H1 (cell line): Measurements from ENCODE around the gene SLCO4A1. TPM values are rescaled to one million over a fixed set of nuclear protein-coding genes. Genes with fewer than 3 reads are reported as not detected.

ENCODE experiments used
- CTCF ChIA-PET: fragments of 300-600 bp; sonication (Branson Sonifier 250); formaldehyde crosslinking; loops from one replicate; lab custom pipeline; 2021; ENCODE audit not compliant: partially characterized antibody; lab: Charles Lee
- POLR2A ChIA-PET: fragments of 300-600 bp; sonication (Branson Sonifier 250); formaldehyde crosslinking; loops from one replicate; lab custom pipeline; 2021; ENCODE audit warnings: inconsistent platforms; ENCODE audit not compliant: partially characterized antibody; lab: Charles Lee
- DNase-seq, 2 experiments: peaks; one replicate each; pipeline versions ENCODE4 v3.0.0 to v3.0.0-alpha.2; 2010 to 2022; ENCODE audit warnings: low spot score in 2 of 2, low read depth in 1 of 2, mixed read lengths in 1 of 2
- FAIRE-seq: peaks from 2 replicates; lab custom pipeline; 2011; peaks lifted over from hg19 to GRCh38; lab: Jason Lieb, UNC
- H2AFZ ChIP-seq: 2 replicates; pipeline ENCODE4 v1.8.1; 2012; ENCODE audit warnings: low read length, inconsistent platforms
- H2AK5ac ChIP-seq: 2 replicates; pipeline ENCODE4 v1.6.1; 2013; ENCODE audit warnings: low read depth, low read length
- H2BK120ac ChIP-seq: replicated peaks from 2 replicates; pipeline ENCODE3; 2013; ENCODE audit warnings: low read depth, low read length, inconsistent platforms
- H2BK12ac ChIP-seq: 2 replicates; pipeline ENCODE4 v1.6.1; 2013; ENCODE audit warnings: low read depth, low read length
- H2BK15ac ChIP-seq: 2 replicates; pipeline ENCODE4 v1.6.1; 2013; ENCODE audit warnings: low read length
- H2BK20ac ChIP-seq: 2 replicates; pipeline ENCODE4 v1.6.1; 2013; ENCODE audit warnings: low read length
- H2BK5ac ChIP-seq: 2 replicates; pipeline ENCODE4 v1.6.1; 2013; ENCODE audit warnings: low read depth, low read length
- H3K14ac ChIP-seq: 2 replicates; pipeline ENCODE4 v1.6.1; 2013; ENCODE audit warnings: inconsistent platforms; ENCODE audit not compliant: insufficient read length
- H3K18ac ChIP-seq: 2 replicates; pipeline ENCODE4 v1.6.1; 2013; ENCODE audit warnings: low read length; ENCODE audit errors: extremely low read depth
- H3K23ac ChIP-seq: 2 replicates; pipeline ENCODE4 v1.6.1; 2013; ENCODE audit warnings: inconsistent platforms; ENCODE audit not compliant: insufficient read length
- H3K23me2 ChIP-seq: 2 replicates; pipeline ENCODE4 v1.6.1; 2013; ENCODE audit warnings: low read depth, low read length
- H3K27ac ChIP-seq: 2 replicates; pipeline ENCODE4 v1.6.1; 2011; ENCODE audit warnings: low read depth, low read length, inconsistent platforms
- H3K27me3 ChIP-seq, 4 experiments: replicated peaks in 1 of 4; 1 replicate in 1 of 4; 2 replicates in 3 of 4; pipeline versions ENCODE4 v1.6.1 to v1.8.1; 2011 to 2013; ENCODE audit warnings: low read length in 3 of 4, mild to moderate bottlenecking in 3 of 4, inconsistent platforms in 2 of 4, mixed read lengths in 2 of 4, moderate library complexity in 1 of 4; ENCODE audit not compliant: control insufficient read depth in 3 of 4, insufficient read depth in 3 of 4; ENCODE audit errors: extremely low read depth in 1 of 4
- H3K36me3 ChIP-seq, 4 experiments: 2 replicates each; pipeline versions ENCODE4 v1.6.1 to v1.8.1; 2011 to 2013; ENCODE audit warnings: mild to moderate bottlenecking in 4 of 4, low read length in 3 of 4, moderate library complexity in 2 of 4, control low read depth in 1 of 4, inconsistent platforms in 1 of 4; ENCODE audit not compliant: insufficient read depth in 4 of 4, control insufficient read depth in 2 of 4
- H3K4ac ChIP-seq: replicated peaks from 2 replicates; pipeline ENCODE3; 2013; ENCODE audit warnings: low read length, low read depth, mixed read lengths, inconsistent platforms; ENCODE audit not compliant: insufficient read length
- H3K4me1 ChIP-seq, 4 experiments: replicated peaks in 1 of 4; 1 replicate in 1 of 4; 2 replicates in 3 of 4; pipeline versions ENCODE4 v1.6.1 to v1.8.1; 2011 to 2013; ENCODE audit warnings: low read length in 3 of 4, inconsistent platforms in 2 of 4, mixed read lengths in 1 of 4; ENCODE audit not compliant: insufficient read depth in 4 of 4, control insufficient read depth in 3 of 4
- H3K4me2 ChIP-seq, 2 experiments: 2 replicates each; pipeline versions ENCODE4 v1.6.1 to v1.8.1; 2011 to 2013; ENCODE audit warnings: low read depth in 2 of 2, low read length in 2 of 2, control low read depth in 1 of 2, inconsistent platforms in 1 of 2, mild to moderate bottlenecking in 1 of 2; ENCODE audit not compliant: insufficient read depth in 1 of 2
- H3K4me3 ChIP-seq, 4 experiments: fragments of 200-600, 300-600 bp in 1 of 4; sonication (generic), shearing (Covaris generic), sonication (Bioruptor Twin) in 1 of 4; 2 replicates each; pipeline versions ENCODE4 v1.5.1 to v1.8.1; 2011 to 2016; ENCODE audit warnings: low read length in 4 of 4, low read depth in 3 of 4, control low read depth in 2 of 4, inconsistent platforms in 2 of 4, mild to moderate bottlenecking in 2 of 4, mixed read lengths in 1 of 4, moderate library complexity in 1 of 4; ENCODE audit not compliant: insufficient read depth in 2 of 4; ENCODE audit errors: extremely low read depth in 1 of 4
- H3K56ac ChIP-seq: replicated peaks from 2 replicates; pipeline ENCODE3; 2013; ENCODE audit warnings: low read depth, mild to moderate bottlenecking, mixed read lengths, low read length, inconsistent platforms; ENCODE audit not compliant: insufficient read length
- H3K79me1 ChIP-seq: 2 replicates; pipeline ENCODE4 v1.6.1; 2013; ENCODE audit warnings: low read depth, low read length, control low read depth
- H3K79me2 ChIP-seq, 2 experiments: 2 replicates each; pipeline versions ENCODE4 v1.6.1 to v1.8.1; 2012 to 2013; ENCODE audit warnings: low read length in 2 of 2, mild to moderate bottlenecking in 2 of 2, inconsistent platforms in 1 of 2; ENCODE audit not compliant: insufficient read depth in 2 of 2, control insufficient read depth in 1 of 2
- H3K9ac ChIP-seq, 4 experiments: replicated peaks in 1 of 4; 1 replicate in 1 of 4; 2 replicates in 3 of 4; pipeline versions ENCODE4 v1.6.1 to v1.8.1; 2011 to 2013; ENCODE audit warnings: low read depth in 3 of 4, low read length in 3 of 4, control low read depth in 2 of 4, mild to moderate bottlenecking in 2 of 4, moderate library complexity in 2 of 4, inconsistent platforms in 1 of 4; ENCODE audit errors: extremely low read depth in 1 of 4
- H3K9me3 ChIP-seq, 2 experiments: 2 replicates each; pipeline versions ENCODE4 v1.6.1 to v1.8.1; 2012 to 2013; ENCODE audit warnings: mild to moderate bottlenecking in 2 of 2, moderate library complexity in 2 of 2, control low read depth in 1 of 2, inconsistent platforms in 1 of 2, low read depth in 1 of 2, low read length in 1 of 2, mixed read lengths in 1 of 2; ENCODE audit not compliant: insufficient read depth in 2 of 2
- H4K20me1 ChIP-seq, 2 experiments: replicated peaks in 1 of 2; 2 replicates each; pipeline versions ENCODE3 to v1.8.1; 2011 to 2013; ENCODE audit warnings: inconsistent platforms in 2 of 2, low read length in 2 of 2, mild to moderate bottlenecking in 1 of 2; ENCODE audit not compliant: insufficient read depth in 2 of 2, control insufficient read depth in 1 of 2
- H4K5ac ChIP-seq: 2 replicates; pipeline ENCODE4 v1.6.1; 2013; ENCODE audit warnings: low read length, low read depth, mixed read lengths, inconsistent platforms; ENCODE audit not compliant: insufficient read length
- H4K8ac ChIP-seq: 2 replicates; pipeline ENCODE4 v1.8.0; 2013; ENCODE audit warnings: mild to moderate bottlenecking, moderate library complexity, low read length, inconsistent platforms; ENCODE audit not compliant: insufficient read depth; ENCODE audit errors: extremely low read depth
- H4K91ac ChIP-seq: replicated peaks from 2 replicates; pipeline ENCODE3; 2013; ENCODE audit warnings: low read length, mixed read lengths, inconsistent platforms; ENCODE audit not compliant: insufficient read length
- ASH2L ChIP-seq: fragments of 200-600, 300-600 bp; sonication (generic); IDR thresholded peaks from one replicate; pipeline ENCODE4 v1.7.1; 2017; ENCODE audit warnings: low read length
- BCL11A ChIP-seq, 2 experiments: IDR thresholded peaks; one replicate each; pipeline ENCODE4 v1.6.1; 2011; ENCODE audit warnings: low read depth in 2 of 2, low read length in 2 of 2, mild to moderate bottlenecking in 2 of 2
- CHD2 ChIP-seq: IDR thresholded peaks from 2 replicates; pipeline ENCODE4 v1.6.1; 2012; ENCODE audit warnings: low read length, improper control_type of control experiment
- GABPA ChIP-seq: IDR thresholded peaks from 2 replicates; pipeline ENCODE4 v1.6.1; 2011; ENCODE audit warnings: mild to moderate bottlenecking, low read length, moderate library complexity, borderline replicate concordance; ENCODE audit not compliant: insufficient read depth
- HDAC2 ChIP-seq, 2 experiments: fragments of 300-600 bp in 1 of 2; sonication (generic) in 1 of 2; IDR thresholded peaks; 2 replicates each; pipeline ENCODE4 v1.6.1; 2011 to 2012; ENCODE audit warnings: low read depth in 2 of 2, low read length in 2 of 2, mild to moderate bottlenecking in 2 of 2, moderate library complexity in 2 of 2, borderline replicate concordance in 1 of 2, inconsistent platforms in 1 of 2
- JUND ChIP-seq: IDR thresholded peaks from 2 replicates; pipeline ENCODE4 v1.6.1; 2011; ENCODE audit warnings: mild to moderate bottlenecking, improper control_type of control experiment, low read length
- RNF2 ChIP-seq: fragments of 200-900, 300-1000 bp; sonication (generic); IDR thresholded peaks from 2 replicates; pipeline ENCODE4 v1.7.1; 2016; ENCODE audit warnings: borderline replicate concordance, low read depth, mild to moderate bottlenecking, antibody characterized with exemption, low read length; ENCODE audit not compliant: poor library complexity, severe bottlenecking; ENCODE audit errors: missing control alignments
- SIRT6 ChIP-seq: IDR thresholded peaks from one replicate; pipeline ENCODE4 v1.7.1; 2012; ENCODE audit warnings: low read length, inconsistent platforms
- SIX5 ChIP-seq: IDR thresholded peaks from 2 replicates; pipeline ENCODE4 v1.6.1; 2011; ENCODE audit warnings: mild to moderate bottlenecking, low read depth, low read length
- SUZ12 ChIP-seq: fragments of 200-600 bp; sonication (generic); IDR thresholded peaks from 2 replicates; pipeline ENCODE4 v1.6.1; 2012; ENCODE audit warnings: mild to moderate bottlenecking, inconsistent platforms, low read length, moderate library complexity, mixed read lengths
- WGBS, 2 experiments: shearing (Covaris generic) in 1 of 2; methylation state at CpG; one replicate each; pipeline versions ENCODE4 v1.1.6 to v1.1.7; 2013 to 2015; ENCODE audit warnings: low lambda C conversion rate in 2 of 2, mixed read lengths in 2 of 2, inconsistent platforms in 1 of 2, low coverage in 1 of 2, missing lambda C conversion rate in 1 of 2; ENCODE audit not compliant: insufficient replicate concordance in 2 of 2, insufficient coverage in 1 of 2, insufficient read length in 1 of 2; ENCODE audit errors: extremely low coverage in 1 of 2, missing lambda C conversion rate in 1 of 2; 5-methylcytosine and 5-hydroxymethylcytosine counted together
- polyA plus RNA-seq, 7 experiments: library from polyadenylated mRNA; depleted of rRNA in 3 of 7; stranded (reverse) in 5 of 7; unstranded in 2 of 7; fragments of >200 nt in 5 of 7; fragments of 200-250 nt in 2 of 7; gene quantifications; 1 replicate in 5 of 7; 2 replicates in 1 of 7; 4 replicates in 1 of 7; pipeline versions ENCODE4 v1.2.1 to v1.2.3, GENCODE V29; 2011 to 2013; ENCODE audit warnings: missing spikeins in 2 of 7, mixed read lengths in 2 of 7
- total RNA-seq: library from RNA; stranded (reverse); fragmentation: NEBNext Ultra II Directional; extraction: Animal tissue kit (Norgen Biotek cat#: 25700); gene quantifications from 2 replicates; pipeline ENCODE4 v1.2.1, GENCODE V29; 2021
- TF ChIP-seq, protein P1 (sequence below): IDR thresholded peaks from 2 replicates; pipeline ENCODE4 v1.6.1; 2011; ENCODE audit warnings: low read depth, mild to moderate bottlenecking, low read length; ENCODE audit not compliant: insufficient read depth
- TF ChIP-seq, protein P2 (sequence below): IDR thresholded peaks from 2 replicates; pipeline ENCODE4 v1.6.1; 2011; ENCODE audit warnings: low read length, improper control_type of control experiment

Gene SLCO4A1
- total and polyA plus RNA-seq, 2 of the 8 experiments (the other 6 are each of a cell fraction or from before 2014, with no cell fraction given): 10.5 to 18.5 TPM

DNA sequence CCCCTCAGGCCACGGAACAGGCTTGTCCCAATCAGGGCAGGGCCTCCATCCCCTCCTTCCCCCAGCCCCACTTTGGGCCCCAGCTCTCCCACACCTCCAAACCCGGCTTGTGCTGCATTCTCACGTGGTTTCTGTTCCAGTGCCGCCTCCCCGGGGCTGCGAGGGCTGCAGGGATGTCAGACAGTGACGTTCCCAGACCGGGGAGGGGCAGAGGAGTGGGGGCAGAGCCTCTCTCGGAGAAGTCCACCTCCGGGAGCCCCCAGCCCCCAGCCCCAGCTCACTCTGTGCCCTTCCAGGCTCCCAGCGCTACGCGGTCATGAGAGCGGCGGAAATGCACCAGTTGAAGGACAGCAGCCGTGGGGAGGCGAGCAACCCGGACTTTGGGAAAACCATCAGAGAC lies 18.5 kb downstream of the SLCO4A1 start:
- no peak overlapping the region for H3K56ac ChIP-seq
- no peak overlapping the region for H3K23ac ChIP-seq
- no peak for DNase-seq
- no peaks in the 10 kb centered on the region for H3K23me2 ChIP-seq
- 88% methylated on average over 10 of the region's 18 CpGs; no CpG with 5 or more reads in 1 of the 2 experiments for WGBS, 2 experiments
- H3K4me2 ChIP-seq: no peak overlapping the region
- H3K9me3 ChIP-seq: no peaks in the 10 kb centered on the region
- H2AFZ ChIP-seq: no peak overlapping the region
- no peak overlapping the region for H3K4me3 ChIP-seq
- no peaks in the 10 kb centered on the region for H3K79me2 ChIP-seq
- ChIA-PET CTCF (interaction anchor here (0.6 to 1.7 kb wide), 2 partner anchors 45 to 154 kb away, joined by 3 to 4 read pairs; no protein-coding TSS in a partner anchor), POLR2A (no interaction called here)
- H3K14ac ChIP-seq: no peak overlapping the region
- H3K27me3 ChIP-seq: no peaks in the 10 kb centered on the region; a peak in 1 of 7 replicates
- H2BK12ac ChIP-seq: no peak overlapping the region
- H2BK20ac ChIP-seq: no peak overlapping the region
- H3K79me1 ChIP-seq: peaks cover 6% of the 10 kb centered on the region; the same call in 1 of the 2 replicates
- H4K5ac ChIP-seq: no peak overlapping the region
- H3K18ac ChIP-seq: no peak overlapping the region
- H4K8ac ChIP-seq: no peak overlapping the region
- H4K20me1 ChIP-seq: peaks cover 6 to 19% of the 10 kb centered on the region in 2 experiments
- H3K27ac ChIP-seq: no peak overlapping the region
- H4K91ac ChIP-seq: no peak overlapping the region
- H3K36me3 ChIP-seq: no peaks in the 10 kb centered on the region
- no peak overlapping the region for H3K4ac ChIP-seq
- no peak overlapping the region for H2BK5ac ChIP-seq
- no peak overlapping the region for H3K9ac ChIP-seq
- H3K4me1 ChIP-seq: no peaks in the 10 kb centered on the region
- no peak overlapping the region for H2AK5ac ChIP-seq
- H2BK15ac ChIP-seq: no peak overlapping the region
- FAIRE-seq: no peak
- H2BK120ac ChIP-seq: no peak overlapping the region
- TF ChIP-seq, protein P1, sequence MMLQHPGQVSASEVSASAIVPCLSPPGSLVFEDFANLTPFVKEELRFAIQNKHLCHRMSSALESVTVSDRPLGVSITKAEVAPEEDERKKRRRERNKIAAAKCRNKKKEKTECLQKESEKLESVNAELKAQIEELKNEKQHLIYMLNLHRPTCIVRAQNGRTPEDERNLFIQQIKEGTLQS: no peak
- no peak for TF ChIP-seq CHD2
- TF ChIP-seq, protein P2, sequence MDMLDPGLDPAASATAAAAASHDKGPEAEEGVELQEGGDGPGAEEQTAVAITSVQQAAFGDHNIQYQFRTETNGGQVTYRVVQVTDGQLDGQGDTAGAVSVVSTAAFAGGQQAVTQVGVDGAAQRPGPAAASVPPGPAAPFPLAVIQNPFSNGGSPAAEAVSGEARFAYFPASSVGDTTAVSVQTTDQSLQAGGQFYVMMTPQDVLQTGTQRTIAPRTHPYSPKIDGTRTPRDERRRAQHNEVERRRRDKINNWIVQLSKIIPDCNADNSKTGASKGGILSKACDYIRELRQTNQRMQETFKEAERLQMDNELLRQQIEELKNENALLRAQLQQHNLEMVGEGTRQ: no peak
- no peak for TF ChIP-seq SUZ12
- TF ChIP-seq SIRT6: no peak
- no peak for TF ChIP-seq HDAC2 (IDR thresholded peaks at IDR 0.05; ENCODE audit: borderline replicate concordance in 1 of 2, low read depth in 2 of 2, low read length in 2 of 2)
- no peak for TF ChIP-seq RNF2
- TF ChIP-seq BCL11A (IDR thresholded peaks at IDR 0.05; ENCODE audit: low read depth in 2 of 2, low read length in 2 of 2): no peak
- no peak for TF ChIP-seq JUND
- TF ChIP-seq ASH2L: no peak
- no peak for TF ChIP-seq GABPA
- no peak for TF ChIP-seq SIX5
